H1 (cell line): ENCODE results near the gene ZNF451. TPM values are rescaled to one million over a fixed set of nuclear protein-coding genes. Genes with fewer than 3 reads are reported as not detected.
A peak's percentile ranks its signal among the peaks of the same experiment; 100 is the strongest.

Experiments used
- CHD7 ChIP-seq: fragments of 300-600 bp; sonication (generic); IDR thresholded peaks from 2 replicates; pipeline ENCODE4 v1.7.1; 2012; ENCODE audit warnings: low read length, moderate library complexity, mild to moderate bottlenecking, inconsistent platforms; ENCODE audit not compliant: insufficient replicate concordance
- EP300 ChIP-seq, 2 experiments: IDR thresholded peaks; 1 replicate in 1 of 2; 2 replicates in 1 of 2; pipeline ENCODE4 v1.6.1; 2011 to 2012; ENCODE audit warnings: low read depth in 2 of 2, low read length in 2 of 2, mild to moderate bottlenecking in 2 of 2, borderline replicate concordance in 1 of 2, inconsistent platforms in 1 of 2, moderate library complexity in 1 of 2
- GABPA ChIP-seq: IDR thresholded peaks from 2 replicates; pipeline ENCODE4 v1.6.1; 2011; ENCODE audit warnings: mild to moderate bottlenecking, low read length, moderate library complexity, borderline replicate concordance; ENCODE audit not compliant: insufficient read depth
- RAD21 ChIP-seq, 2 experiments: IDR thresholded peaks in 1 of 2; conservative IDR thresholded peaks in 1 of 2; 2 replicates each; pipeline ENCODE4 v1.6.1; 2011; ENCODE audit warnings: low read depth in 2 of 2, low read length in 2 of 2, improper control_type of control experiment in 1 of 2, inconsistent platforms in 1 of 2, mild to moderate bottlenecking in 1 of 2, moderate library complexity in 1 of 2
- TAF1 ChIP-seq: IDR thresholded peaks from 2 replicates; pipeline ENCODE4 v1.6.1; 2011; ENCODE audit warnings: mild to moderate bottlenecking, low read depth, low read length
- TBP ChIP-seq: IDR thresholded peaks from 2 replicates; pipeline ENCODE4 v1.6.1; 2011; ENCODE audit warnings: low read depth, low read length, improper control_type of control experiment
- polyA plus RNA-seq, 7 experiments: library from polyadenylated mRNA; depleted of rRNA in 3 of 7; stranded (reverse) in 5 of 7; unstranded in 2 of 7; fragments of >200 nt in 5 of 7; fragments of 200-250 nt in 2 of 7; gene quantifications; 1 replicate in 5 of 7; 2 replicates in 1 of 7; 4 replicates in 1 of 7; pipeline versions ENCODE4 v1.2.1 to v1.2.3, GENCODE V29; 2011 to 2013; ENCODE audit warnings: missing spikeins in 2 of 7, mixed read lengths in 2 of 7
- total RNA-seq: library from RNA; stranded (reverse); fragmentation: NEBNext Ultra II Directional; extraction: Animal tissue kit (Norgen Biotek cat#: 25700); gene quantifications from 2 replicates; pipeline ENCODE4 v1.2.1, GENCODE V29; 2021

Gene ZNF451
- total and polyA plus RNA-seq, 2 of the 8 experiments (the other 6 are each of a cell fraction or from before 2014, with no cell fraction given) = 10.7 to 56.8 TPM

GRCh38 chr6:57198926-57199636 is 109.1 kb downstream of the ZNF451 start (continued):
- TF ChIP-seq CHD7 = no peak
- TF ChIP-seq TAF1 = no peak
- TF ChIP-seq GABPA = no peak
- TF ChIP-seq RAD21 (IDR thresholded peaks at IDR 0.05 in 1 of 2, conservative IDR thresholded peaks at IDR 0.05 in 1 of 2; ENCODE audit: low read depth in 2 of 2, low read length in 2 of 2) = peak; percentile 18 to 37; a peak in 3 of 4 replicates
- TF ChIP-seq EP300 (IDR thresholded peaks at IDR 0.05; ENCODE audit: borderline replicate concordance in 1 of 2, low read depth in 2 of 2, low read length in 2 of 2) = no peak
- no peak for TF ChIP-seq TBP
